ENCODE data around the gene RPS6KA1.
"Not testable (repeated sequence)": the region's sequence is repeated elsewhere in the genome, so short reads cannot be mapped to it uniquely, and the experiment has no call there.

The RPS6KA1 gene

DNA sequence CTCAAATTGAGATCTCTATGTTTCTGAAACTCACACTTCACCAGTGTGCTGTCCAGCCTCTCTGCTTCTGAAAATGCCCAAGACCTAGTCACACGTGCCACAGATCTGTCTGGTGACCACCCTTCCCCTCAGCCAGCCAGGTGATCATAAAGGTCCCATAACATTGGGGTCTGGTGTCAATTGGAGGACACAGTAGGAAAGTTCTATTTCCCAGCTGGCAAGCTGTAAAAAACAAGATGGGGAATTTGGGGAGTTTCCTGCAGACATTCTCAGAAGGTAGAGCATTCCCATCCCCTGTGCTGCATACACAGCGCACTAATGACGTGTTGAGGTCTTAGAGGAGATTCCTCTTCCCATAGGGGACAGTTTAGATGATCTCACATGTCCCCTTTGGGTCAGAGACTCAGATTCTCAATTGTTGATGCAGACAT lies 50.1 kb downstream of the RPS6KA1 start:
- no peak overlapping the region for H3K4me3 ChIP-seq (ENCODE audit: low read depth, low read length)
- TF ChIP-seq, protein P1, sequence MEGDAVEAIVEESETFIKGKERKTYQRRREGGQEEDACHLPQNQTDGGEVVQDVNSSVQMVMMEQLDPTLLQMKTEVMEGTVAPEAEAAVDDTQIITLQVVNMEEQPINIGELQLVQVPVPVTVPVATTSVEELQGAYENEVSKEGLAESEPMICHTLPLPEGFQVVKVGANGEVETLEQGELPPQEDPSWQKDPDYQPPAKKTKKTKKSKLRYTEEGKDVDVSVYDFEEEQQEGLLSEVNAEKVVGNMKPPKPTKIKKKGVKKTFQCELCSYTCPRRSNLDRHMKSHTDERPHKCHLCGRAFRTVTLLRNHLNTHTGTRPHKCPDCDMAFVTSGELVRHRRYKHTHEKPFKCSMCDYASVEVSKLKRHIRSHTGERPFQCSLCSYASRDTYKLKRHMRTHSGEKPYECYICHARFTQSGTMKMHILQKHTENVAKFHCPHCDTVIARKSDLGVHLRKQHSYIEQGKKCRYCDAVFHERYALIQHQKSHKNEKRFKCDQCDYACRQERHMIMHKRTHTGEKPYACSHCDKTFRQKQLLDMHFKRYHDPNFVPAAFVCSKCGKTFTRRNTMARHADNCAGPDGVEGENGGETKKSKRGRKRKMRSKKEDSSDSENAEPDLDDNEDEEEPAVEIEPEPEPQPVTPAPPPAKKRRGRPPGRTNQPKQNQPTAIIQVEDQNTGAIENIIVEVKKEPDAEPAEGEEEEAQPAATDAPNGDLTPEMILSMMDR (IDR thresholded peaks at IDR 0.05; ENCODE audit: borderline replicate concordance, insufficient read depth, low read depth, low read length) = no peak

DNA sequence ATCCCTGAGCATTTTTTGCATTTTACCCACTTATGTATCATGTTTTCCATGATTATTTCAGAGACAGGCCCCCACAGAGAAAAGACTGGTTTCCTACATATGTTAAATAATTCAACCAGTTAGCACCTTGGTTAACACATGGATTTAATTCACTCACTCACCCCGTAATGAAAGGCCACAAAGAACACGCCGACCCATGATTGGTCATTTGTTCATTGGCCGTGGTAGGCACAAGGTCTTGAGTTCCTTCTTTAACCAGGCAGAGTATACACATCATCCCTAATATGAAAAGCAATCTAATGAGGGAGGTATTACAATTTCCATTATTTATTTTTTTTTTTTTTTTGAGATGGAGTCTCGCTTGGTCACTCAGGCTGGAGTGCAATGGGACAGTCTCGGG lies 50.6 kb downstream of the RPS6KA1 start:
- TF ChIP-seq, protein P1 (IDR thresholded peaks at IDR 0.05; ENCODE audit: borderline replicate concordance, insufficient read depth, low read depth, low read length) = no peak
- H3K4me3 ChIP-seq (ENCODE audit: low read depth, low read length) = no peak overlapping the region

DNA sequence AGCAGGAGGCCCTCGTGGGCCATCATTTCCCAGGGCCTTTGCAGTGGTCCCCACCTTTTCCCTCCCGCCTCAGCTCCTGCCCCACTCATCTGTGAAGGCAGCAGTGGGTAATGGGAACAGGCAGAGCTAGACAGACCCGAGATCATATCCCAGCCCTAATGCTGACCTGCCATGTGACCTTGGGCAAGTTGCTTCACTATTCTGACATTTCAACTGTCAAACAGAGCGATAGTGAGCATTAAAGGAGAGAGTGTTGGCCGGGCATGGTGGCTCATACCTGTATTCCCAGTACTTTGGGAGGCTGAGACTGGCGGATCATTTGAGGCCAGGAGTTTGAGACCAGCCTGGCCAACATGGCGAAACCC lies 51.7 kb downstream of the RPS6KA1 start:
- H3K4me3 ChIP-seq (ENCODE audit: low read depth, low read length) = no peak overlapping the region
- TF ChIP-seq, protein P1 (IDR thresholded peaks at IDR 0.05; ENCODE audit: borderline replicate concordance, insufficient read depth, low read depth, low read length) = no peak

DNA sequence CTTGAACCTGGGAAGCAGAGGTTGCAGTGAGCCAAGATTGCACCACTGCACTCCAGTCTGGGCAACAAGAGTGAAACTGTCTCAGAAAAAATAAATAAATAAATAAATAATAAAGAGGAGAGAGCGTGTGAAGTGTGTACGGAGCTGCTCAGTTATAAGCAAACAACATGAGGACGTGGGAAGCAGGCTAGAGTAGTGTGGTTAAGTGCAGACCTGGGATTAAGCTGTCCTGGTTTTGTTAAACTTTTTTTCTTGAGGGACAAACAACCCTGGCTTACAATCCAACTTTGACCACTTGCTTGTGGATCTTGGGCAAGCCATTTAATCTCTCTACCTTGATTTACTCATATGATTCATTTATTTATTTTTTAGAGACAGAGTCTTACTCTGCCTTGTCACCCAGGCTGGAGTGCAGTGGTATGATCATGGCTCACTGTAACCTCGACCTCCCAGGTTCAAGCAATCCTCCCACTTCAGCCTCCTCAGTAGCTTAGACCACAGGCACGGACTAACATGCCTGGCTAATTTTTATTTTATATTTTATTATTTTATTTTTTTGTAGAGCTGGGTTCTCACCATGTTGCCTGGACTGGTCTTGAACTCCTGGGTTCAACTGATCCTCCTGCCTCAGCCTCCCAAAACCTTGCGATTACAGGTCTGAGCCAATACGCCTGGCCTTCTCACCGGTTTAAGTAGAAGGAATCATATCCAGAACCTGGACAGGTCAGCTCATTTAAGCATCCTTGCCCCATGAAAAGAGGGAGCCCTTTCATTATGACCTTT lies 52.7 kb downstream of the RPS6KA1 start:
- no peak overlapping the region for H3K4me3 ChIP-seq (ENCODE audit: low read depth, low read length)
- TF ChIP-seq, protein P1 (IDR thresholded peaks at IDR 0.05; ENCODE audit: borderline replicate concordance, insufficient read depth, low read depth, low read length) = no peak

DNA sequence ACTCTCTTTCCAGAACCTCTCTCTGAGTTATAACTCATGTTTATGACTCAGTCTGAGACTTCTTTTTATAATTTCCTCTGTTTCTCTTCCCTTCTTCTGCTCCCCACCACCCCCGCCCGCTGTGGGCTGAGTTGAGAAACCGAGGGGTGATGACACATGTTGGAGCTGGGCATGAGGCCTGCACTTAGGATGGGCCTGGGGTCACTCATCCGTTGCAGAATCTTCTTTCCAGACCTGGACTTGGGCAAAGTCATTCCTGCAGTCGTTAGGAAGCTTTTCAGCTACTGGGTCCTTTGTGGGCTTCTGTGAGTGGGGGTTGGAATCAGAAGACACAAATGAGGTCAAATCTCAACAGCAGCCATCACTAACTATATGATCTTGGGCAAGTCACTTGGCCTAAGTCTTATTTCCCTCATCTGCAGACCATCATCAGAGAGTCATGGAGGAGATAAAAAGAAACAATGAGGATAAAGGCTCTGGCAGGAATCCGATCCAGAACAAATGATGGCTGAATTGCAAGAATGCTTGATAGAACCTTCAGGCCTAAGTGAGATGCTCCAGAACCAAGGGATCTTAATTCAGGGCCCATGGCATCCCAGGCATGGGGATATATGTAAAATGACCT lies 53.4 kb downstream of the RPS6KA1 start:
- TF ChIP-seq, protein P1 (IDR thresholded peaks at IDR 0.05; ENCODE audit: borderline replicate concordance, insufficient read depth, low read depth, low read length) = no peak
- H3K4me3 ChIP-seq (ENCODE audit: low read depth, low read length) = no peak overlapping the region

DNA sequence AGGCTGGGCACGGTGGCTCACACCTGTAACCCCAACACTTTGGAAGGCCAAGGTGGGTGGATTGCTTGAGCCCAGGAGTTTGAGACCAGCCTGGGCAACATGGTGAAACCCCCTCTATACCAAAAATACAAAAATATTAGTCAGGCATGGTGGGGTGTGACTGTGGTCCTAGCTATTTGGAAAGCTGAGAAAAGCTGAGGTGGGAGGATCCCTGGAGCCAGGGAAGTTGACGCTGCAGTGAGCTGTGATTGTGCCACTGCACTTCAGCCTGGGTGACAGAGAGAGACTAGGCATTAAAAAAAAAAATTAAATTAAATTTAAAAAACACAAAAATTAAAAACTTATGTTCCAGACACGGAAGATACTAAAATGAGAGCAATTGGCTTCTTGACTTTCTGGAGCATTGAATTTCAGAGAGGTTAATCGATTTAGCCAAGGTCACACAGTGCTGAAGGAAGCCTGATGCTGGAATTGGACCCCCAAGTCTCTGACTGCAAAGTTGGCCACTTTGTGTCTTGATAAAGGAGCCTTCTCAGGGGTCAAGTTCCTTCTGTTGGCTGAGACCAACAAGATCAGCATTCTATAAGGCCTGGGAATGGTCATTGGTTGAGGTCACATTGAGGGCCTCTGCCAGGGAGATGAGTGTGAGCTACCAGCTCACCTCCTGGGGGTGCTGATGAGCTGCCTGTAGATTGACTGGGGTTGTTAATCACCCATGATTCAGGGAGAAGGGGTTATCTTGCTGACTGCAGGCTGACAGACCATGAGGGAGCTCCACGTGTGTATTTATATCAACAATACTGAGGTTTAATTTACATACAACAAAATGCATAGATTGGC lies 54.3 kb downstream of the RPS6KA1 start:
- H3K4me3 ChIP-seq (ENCODE audit: low read depth, low read length) = no peak overlapping the region
- TF ChIP-seq, protein P1 (IDR thresholded peaks at IDR 0.05; ENCODE audit: borderline replicate concordance, insufficient read depth, low read depth, low read length) = peak; percentile 56

DNA sequence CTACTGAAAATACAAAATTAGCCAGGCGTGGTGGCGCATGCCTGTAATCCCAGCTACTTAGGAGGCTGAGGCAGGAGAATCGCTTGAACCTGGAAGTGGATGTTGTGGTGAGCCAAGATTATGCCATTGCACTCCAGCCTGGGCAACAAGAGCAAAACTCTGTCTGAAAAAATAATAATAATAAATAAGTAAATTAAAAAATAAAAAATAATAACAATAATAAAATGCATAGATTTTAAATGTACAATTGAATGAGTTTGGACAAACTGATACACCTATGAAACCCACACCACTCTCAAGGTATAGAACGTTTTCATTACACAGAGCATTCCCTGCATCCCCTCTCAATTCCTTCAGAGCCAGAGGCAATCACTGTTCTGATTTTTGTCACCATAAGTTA lies 55.0 kb downstream of the RPS6KA1 start:
- not testable (repeated sequence) for H3K4me3 ChIP-seq (ENCODE audit: low read depth, low read length)

Data from GM12875 (cell line).